Stimulated activated CD4-positive, alpha-beta T cell treated with anti-CD3 and anti-CD28 coated beads, Interleukin-1b, Interleukin-23, amount 100 ng/mL, for 48 hours (primary cell): ENCODE results near the gene CEP131.
A peak's percentile ranks its signal among the peaks of the same experiment; 100 is the strongest.

Experiments
- DNase-seq: peaks from one replicate; pipeline ENCODE4 v3.0.0-alpha.2; 2020

Gene CEP131

DNA sequence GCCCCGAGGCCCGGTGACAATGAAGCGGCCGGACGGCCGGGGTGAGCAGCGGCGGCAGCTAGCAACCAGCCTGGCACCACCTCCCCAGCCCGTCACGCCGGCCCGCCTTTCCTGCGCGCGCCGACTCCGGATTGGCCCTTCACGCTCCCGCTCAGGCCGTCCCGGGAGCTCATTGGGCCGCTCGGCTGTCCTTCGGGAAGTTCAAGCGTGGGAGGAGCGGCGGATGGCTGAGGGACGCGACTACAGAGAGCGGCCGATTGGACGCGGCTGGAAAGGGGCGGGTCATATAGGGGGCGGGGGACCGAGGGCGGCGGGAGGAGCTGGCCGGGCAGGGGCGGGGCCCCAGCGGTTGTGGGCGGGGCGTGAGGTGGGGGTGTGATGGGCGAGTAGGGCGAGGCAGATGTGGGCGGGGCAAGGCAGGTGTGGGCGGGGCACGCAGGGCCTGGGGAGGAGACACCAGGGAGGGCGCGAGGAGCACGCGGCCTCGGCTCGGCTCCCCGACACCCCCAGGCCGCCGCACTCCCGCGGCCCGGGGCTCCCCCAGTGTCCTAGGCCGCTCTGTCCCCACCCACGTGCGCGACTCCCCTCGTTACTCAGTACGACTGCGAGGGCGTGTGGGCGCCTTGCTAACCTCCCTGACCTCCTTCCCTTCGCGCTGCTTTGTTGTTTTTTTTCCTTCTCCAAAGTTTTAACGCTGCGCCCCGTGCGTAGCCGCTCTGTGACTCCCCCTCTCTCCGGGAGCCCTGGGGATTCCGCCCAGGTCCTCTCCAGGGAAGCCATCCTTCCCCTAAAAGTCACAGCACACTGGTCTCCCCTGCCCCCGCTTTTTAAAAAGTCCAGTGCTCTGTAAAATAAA is at the start of gene CEP131:
CEP131 (minus strand) TSS at position 60 of the 856 bp plus-strand sequence. CDS start 2,909 bp downstream, outside the sequence.
- DNase-seq, result peak; percentile 99

- DNase-seq, result no peak
Observed at GRCh38 chr17:81271226-81271625, 48.5 kb upstream of the CEP131 start.

- no peak for DNase-seq
Observed at GRCh38 chr17:81270279-81270678, 47.5 kb upstream of the CEP131 start.

- DNase-seq, result no peak
Observed at GRCh38 chr17:81267390-81268067, 44.8 kb upstream of the CEP131 start.

- DNase-seq, result no peak
Observed at GRCh38 chr17:81265576-81265975, 42.8 kb upstream of the CEP131 start.

- no peak for DNase-seq
Observed at GRCh38 chr17:81264640-81265039, 41.9 kb upstream of the CEP131 start.

DNA sequence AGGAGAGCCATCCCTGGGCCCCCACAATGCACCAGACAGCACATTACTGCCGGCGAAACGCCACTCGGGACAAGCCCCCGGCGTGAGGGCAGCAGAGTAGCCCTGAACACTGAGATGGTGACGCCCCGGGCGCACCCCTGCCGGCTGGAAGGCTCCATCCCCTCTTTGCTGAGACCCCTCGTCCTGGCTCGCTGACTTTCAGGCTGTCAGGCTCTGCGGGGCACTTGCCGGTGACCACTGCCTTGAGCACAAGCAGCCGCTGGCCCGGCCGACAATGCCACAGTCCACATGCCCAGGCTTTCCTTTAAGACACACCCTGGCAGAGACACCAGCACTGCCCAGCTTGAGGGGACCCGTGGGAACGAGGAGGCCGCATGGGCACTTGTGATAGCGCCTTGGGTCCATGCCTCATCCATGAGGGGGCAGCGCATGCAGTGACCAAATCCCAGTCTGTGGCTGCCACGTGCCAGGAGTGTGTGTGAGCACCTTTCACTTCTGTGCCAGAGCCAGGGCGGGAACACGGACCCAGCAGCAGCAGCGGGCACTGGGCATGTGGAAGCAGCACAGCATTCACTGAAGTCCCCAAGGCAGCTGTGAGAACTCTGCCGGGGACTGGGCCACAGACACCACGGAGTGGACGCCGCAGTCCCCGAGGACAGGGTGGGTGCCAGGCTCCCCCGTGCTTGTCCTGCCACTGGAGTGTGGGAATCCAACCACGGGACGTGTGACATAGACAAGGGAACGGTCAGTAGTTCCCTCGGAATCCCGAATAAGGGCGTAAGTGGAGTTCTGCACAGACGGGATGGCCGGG is 40.8 kb upstream of the CEP131 start:
- no peak for DNase-seq

- no peak for DNase-seq
Observed at GRCh38 chr17:81261582-81262336, 39.0 kb upstream of the CEP131 start.

DNA sequence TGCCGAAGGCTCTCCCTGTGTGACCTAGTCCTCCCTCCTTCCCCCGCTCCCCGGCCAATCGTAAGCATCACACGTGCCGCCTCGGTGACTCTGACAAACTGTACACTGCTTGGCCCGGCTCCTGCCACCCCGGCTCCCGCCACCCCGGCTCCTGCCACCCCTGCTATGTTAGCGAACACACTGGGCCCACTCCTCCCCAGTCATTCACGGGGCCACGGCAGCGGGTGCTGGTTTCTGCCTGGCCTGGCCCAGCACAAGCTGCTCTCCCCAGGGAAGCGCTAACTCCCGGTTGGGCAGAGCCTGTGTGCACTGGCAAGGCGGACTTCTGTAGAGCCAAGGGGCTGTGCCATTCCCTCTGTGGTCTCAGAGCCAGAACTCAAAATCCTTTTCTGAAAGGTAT is 38.3 kb upstream of the CEP131 start:
- DNase-seq, result no peak

DNA sequence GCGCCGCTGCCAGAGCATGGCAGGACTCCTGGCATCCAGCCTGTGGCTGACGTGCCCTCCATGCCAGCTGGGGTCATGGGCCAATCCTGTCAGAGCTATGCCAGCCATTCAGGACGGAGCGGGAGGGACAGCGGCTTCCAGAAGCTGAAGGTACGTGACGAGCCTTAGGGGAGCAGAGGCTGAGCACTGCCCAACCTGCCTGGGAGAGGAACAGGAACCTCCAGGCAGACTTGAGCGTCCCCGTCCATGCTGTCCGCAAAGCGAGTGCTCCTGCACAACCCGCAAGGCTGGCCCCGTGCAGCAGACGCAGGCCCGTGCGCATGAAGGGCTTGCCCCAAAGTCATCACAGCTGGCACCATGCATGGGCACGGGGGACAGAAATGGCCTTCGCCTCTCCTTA is 37.9 kb upstream of the CEP131 start:
- DNase-seq, result no peak

- no peak for DNase-seq
Observed at GRCh38 chr17:81260171-81260570, 37.4 kb upstream of the CEP131 start.

DNA sequence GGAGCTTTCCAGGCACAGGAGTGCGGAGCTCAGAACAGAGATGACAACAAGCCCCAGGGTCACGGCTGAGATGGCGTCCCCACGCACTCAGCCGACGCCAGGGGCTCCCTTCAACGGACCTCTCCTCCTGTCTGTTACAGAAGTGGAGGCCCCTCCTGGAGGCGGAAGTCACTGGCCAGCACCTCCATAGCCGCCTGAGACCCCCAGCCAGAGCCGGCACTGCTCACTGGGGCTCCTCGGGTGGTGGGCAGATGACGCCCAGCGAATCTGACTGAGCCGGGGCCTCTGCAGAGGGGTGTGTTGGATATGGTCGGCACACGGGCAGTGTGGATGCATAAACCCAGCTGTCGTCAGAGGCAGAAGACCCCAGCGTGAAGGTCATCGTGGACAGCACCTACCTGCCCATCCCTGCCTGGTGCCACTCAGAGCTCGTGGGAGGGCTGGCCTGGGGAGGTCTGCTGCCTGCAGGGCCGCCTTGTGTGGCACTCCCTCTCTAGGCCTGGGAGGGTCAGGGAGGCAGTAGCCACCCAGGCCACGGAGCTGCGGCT is 36.4 kb upstream of the CEP131 start:
- no peak for DNase-seq

GRCh38 chr17:81258292-81258691 is 35.5 kb upstream of the CEP131 start:
- no peak for DNase-seq

GRCh38 chr17:81257533-81257932 is 34.8 kb upstream of the CEP131 start:
- DNase-seq, result no peak

- DNase-seq, result no peak
Observed at GRCh38 chr17:81256616-81257015, 33.9 kb upstream of the CEP131 start.

DNA sequence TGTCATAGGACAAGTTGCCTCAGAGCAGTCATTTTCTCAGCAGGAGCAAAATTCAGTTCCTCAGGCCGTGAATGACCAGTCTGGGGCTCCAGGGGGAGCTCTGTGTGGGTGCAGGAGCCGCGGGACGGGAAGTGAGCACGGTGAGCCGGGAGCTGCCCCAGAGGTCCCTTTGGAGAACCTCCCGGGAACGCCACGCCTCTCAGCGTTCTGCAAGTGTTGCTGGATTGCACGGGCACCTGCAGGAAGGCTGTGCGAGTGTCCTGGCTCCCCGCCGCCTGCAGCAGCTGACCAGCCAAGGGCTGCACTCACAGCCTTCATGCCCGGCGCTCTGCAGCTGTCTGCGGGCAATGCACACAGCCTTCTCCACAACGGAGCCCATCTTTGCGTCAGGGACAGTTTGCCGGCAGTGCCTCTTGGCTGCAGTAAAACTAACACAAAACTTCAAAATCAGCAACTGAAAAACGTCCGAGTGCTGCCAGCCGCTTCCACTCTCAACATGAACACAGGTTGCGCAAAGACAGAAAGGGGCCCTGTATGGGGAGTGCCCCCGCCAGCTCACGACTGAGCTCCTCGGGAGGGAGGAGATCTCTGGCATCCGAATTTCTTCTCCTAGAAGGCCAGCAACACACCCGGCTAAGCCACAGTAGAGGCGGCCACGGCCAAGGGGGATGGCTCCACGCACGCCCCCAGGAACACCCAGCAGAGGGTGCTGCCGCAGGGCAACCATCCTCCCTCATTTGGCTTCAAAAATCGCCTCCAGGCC is 32.4 kb upstream of the CEP131 start:
- no peak for DNase-seq

DNA sequence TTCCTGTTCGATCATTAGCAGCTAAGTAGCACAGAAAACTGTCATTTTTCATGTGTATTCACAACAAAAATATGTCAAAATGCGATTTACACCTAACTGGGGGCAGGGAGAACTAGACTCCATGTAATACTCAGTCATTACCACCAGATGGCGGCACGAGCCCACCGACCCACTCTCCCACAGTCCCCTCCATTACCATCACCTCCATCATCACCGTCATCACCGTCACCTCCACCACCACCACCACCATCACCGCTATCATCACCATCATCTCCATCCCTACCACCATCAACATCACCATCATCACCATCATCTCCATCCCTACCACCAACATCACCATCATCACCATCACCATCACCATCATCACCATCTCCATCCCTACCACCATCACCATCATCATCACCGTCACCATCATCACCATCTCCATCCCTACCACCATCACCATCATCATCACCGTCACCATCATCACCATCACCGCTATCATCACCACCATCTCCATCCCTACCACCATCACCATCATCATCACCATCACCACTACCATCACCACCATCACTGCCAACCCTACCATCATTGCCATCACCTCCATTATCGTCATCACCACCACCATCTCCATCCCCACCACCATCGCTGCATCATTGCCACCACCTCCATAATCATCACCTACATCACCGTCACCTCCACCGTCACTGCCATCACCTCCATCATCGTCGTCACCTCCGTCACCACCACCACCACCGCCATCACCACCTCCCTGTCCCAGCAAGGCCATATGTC is 30.8 kb upstream of the CEP131 start:
- peak; percentile 49 for DNase-seq

DNA sequence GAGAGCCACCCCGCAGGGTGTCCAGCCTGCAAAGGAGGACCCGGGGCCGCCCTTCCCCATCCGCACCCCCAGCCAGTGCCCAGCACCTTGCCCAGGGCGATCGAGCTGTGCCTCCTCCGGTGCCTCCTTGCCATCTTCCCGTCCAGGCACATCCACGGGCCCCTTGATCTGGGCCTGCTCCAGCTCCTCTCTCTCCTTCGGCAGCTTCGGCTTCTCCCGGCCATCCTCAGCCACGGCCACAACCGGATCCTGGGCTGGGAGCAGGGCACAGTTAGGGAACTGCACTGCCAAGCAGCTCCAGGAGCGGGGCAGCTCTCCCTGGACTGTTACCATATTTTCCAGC is 30.2 kb upstream of the CEP131 start:
- DNase-seq, result no peak

DNA sequence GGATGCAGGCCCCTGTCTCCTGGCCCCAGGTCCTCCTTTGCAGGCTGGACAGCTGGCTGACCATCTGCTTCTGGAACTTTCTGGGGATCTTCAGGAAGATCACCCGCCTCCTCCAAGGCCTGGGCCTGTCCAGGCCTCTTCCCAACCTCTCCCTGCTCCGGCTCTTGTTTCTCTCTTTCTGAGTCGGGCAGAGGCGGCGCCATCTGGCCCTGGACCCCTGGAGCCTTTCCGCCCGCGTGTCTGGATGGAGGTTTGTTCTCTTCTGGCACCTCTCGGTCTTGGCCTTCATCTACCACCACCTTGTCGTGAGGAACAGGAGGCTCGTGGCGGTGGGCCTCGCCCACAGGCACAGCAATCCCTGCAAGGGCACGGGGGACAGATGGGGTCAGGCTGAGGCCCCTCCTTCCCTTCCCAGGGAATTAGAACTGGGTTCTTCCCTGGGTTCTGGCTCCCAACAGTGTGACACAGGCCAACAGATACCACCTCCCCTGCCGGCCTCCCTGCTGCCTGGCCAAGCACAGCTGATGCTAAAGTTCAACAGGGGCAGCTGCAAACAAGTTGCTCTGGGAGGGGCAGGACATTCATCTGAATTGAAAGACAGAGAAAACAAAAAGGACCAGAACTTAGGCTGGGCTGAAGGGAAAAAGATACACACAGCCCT is 29.7 kb upstream of the CEP131 start:
- DNase-seq, result no peak

- DNase-seq, result no peak
Observed at GRCh38 chr17:81251709-81252301, 29.0 kb upstream of the CEP131 start.
